Erythroblast (primary cell): ENCODE measurements around the gene ITGB2.

Source experiments
- GATA1 ChIP-seq: IDR thresholded peaks from 2 replicates; pipeline ENCODE4 v1.6.1; 2011; ENCODE audit warnings: low read depth, mild to moderate bottlenecking, control low read depth, low read length, moderate library complexity
- POLR2A ChIP-seq: IDR thresholded peaks from 2 replicates; pipeline ENCODE4 v1.6.1; 2011; ENCODE audit warnings: mild to moderate bottlenecking, low read length

- no peak for TF ChIP-seq POLR2A
- no peak for TF ChIP-seq GATA1
Observed at GRCh38 chr21:44951186-44951915, 30.7 kb upstream of the ITGB2 start.
